Ectodermal cell (in vitro differentiated cells): ENCODE results near the gene ESRRG.

ENCODE experiments used
- H3K27ac ChIP-seq: 2 replicates; pipeline ENCODE4 v1.7.0; 2013; ENCODE audit warnings: mild to moderate bottlenecking, low read depth, low read length; ENCODE audit not compliant: insufficient read depth, poor library complexity, severe bottlenecking
- H3K27me3 ChIP-seq: 2 replicates; pipeline ENCODE4 v1.7.0; 2013; ENCODE audit warnings: mild to moderate bottlenecking, low read length; ENCODE audit not compliant: insufficient read depth, control insufficient read depth, poor library complexity, severe bottlenecking
- H3K36me3 ChIP-seq: one replicate; pipeline ENCODE4 v1.7.0; 2013; ENCODE audit warnings: low read length; ENCODE audit not compliant: control insufficient read depth, insufficient read depth
- H3K4me1 ChIP-seq: one replicate; pipeline ENCODE4 v1.7.0; 2013; ENCODE audit warnings: low read length; ENCODE audit not compliant: control insufficient read depth, insufficient read depth
- H3K4me3 ChIP-seq: 2 replicates; pipeline ENCODE4 v1.7.0; 2013; ENCODE audit warnings: low read depth, low read length, control low read depth; ENCODE audit not compliant: insufficient read depth
- H3K9me3 ChIP-seq: 2 replicates; pipeline ENCODE4 v1.7.0; 2013; ENCODE audit warnings: mild to moderate bottlenecking, low read length, moderate library complexity; ENCODE audit not compliant: control insufficient read depth
- WGBS, 2 experiments: methylation state at CpG; one replicate each; pipeline ENCODE4 v1.1.7; 2013; ENCODE audit warnings: missing lambda C conversion rate in 2 of 2; 5-methylcytosine and 5-hydroxymethylcytosine counted together

Gene ESRRG

DNA sequence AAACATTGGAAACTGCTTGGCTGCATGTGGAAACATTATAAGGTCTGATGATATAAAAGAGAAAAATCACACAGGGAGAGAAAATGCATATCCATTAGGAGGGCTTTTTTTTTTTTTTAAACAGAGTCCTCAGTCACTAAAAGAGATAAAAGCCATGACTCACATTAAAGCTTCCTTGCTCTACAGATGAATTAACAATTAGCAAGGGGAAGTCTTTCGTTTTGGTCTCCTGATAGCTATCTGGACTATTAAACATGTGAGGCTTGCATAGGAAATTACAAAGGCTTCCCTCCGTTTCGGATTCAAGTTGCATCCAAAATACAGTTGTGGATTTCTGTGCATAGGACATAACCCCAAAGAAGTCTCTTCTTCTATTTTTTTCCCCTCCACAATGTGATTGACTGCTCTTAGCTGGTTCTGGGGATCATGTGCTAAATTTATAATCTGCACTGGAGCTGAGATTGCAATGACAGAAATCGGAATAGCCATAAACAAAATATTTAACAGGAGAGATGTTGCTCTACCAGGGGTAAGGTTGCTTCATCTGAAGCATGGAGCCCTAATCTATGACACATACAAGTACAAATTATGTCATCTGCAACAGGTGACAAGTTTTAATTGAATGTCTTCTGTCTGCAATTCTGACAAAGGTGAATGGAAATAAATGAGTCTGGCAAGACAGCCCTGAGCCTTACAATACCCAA is 146.8 kb downstream of the ESRRG start:
- H3K27ac ChIP-seq: no peak overlapping the region
- no peaks in the 10 kb centered on the region for H3K4me1 ChIP-seq
- no peak overlapping the region for H3K4me3 ChIP-seq
- H3K27me3 ChIP-seq: no peaks in the 10 kb centered on the region
- H3K36me3 ChIP-seq: no peaks in the 10 kb centered on the region
- H3K9me3 ChIP-seq: no peaks in the 10 kb centered on the region
- 82 to 91% methylated on average over 4 of the region's 4 CpGs for WGBS, 2 experiments

DNA sequence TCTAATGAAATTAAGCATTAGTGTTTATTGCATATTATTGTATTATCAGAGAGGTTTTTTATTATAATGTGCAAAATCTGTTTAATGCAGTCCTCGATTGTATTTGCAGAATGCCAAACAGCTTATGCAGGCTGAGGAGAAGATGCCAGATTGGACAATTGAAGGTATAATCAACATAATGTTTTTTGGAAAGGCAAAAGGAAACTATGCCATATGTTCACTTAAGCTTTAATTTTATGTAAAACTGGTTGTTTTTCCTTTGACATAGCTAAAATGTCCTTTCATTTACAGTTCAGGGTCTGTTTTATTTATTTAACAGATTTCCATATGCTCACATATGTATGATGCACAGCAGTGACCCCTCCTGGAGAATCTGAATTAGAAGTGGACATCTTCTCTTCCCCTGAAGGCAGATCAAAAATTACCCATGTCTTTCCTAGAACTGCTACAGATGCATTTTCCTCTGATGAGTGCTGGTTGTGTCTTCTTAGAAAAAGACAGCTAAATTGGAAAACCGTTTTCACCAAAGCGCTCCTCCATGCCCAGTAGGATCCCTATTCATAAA is 156.5 kb downstream of the ESRRG start:
- no peak overlapping the region for H3K4me3 ChIP-seq
- H3K36me3 ChIP-seq: no peaks in the 10 kb centered on the region
- H3K4me1 ChIP-seq: no peaks in the 10 kb centered on the region
- no peak overlapping the region for H3K27ac ChIP-seq
- no peaks in the 10 kb centered on the region for H3K9me3 ChIP-seq
- no peaks in the 10 kb centered on the region for H3K27me3 ChIP-seq
- 66 to 71% methylated on average over 3 of the region's 3 CpGs for WGBS, 2 experiments

- H3K4me3 ChIP-seq: no peak overlapping the region
- no peak overlapping the region for H3K27ac ChIP-seq
- H3K4me1 ChIP-seq: no peaks in the 10 kb centered on the region
- H3K9me3 ChIP-seq: no peaks in the 10 kb centered on the region
- H3K36me3 ChIP-seq: no peaks in the 10 kb centered on the region
- H3K27me3 ChIP-seq: no peaks in the 10 kb centered on the region
- 91 to 99% methylated on average over 8 of the region's 8 CpGs for WGBS, 2 experiments
Measured at GRCh38 chr1:216563087-216563486, 160.1 kb downstream of the ESRRG start.

GRCh38 chr1:216562383-216562782 is 160.8 kb downstream of the ESRRG start:
- WGBS, 2 experiments: 72% methylated on average over 2 of the region's 3 CpGs
- H3K27ac ChIP-seq: no peak overlapping the region
- no peak overlapping the region for H3K4me3 ChIP-seq
- H3K9me3 ChIP-seq: no peaks in the 10 kb centered on the region
- H3K4me1 ChIP-seq: no peaks in the 10 kb centered on the region
- no peaks in the 10 kb centered on the region for H3K27me3 ChIP-seq
- no peaks in the 10 kb centered on the region for H3K36me3 ChIP-seq

DNA sequence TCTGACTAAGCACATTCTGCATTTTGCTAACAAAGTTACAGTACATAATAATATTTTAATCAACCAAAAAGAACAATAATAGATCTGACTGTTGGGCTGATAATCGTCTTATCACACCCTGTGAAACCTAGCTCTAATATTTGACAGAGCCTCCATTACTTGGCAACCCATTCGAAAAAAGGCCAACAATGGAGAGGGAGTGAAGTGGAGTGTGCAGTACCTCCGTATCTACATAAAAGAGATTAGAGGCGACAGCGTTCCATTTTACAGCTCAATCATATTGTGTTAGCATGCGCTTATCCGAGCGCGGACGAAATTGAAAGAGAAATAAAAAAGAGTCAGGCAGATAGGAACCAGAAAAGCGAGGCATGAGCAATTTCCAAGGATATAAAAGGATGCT is 162.7 kb downstream of the ESRRG start:
- Histone ChIP-seq H3K9me3 (no peaks in the 10 kb centered on the region), H3K36me3 (no peaks in the 10 kb centered on the region), H3K4me3 (no peak overlapping the region), H3K27ac (no peak overlapping the region), H3K4me1 (no peaks in the 10 kb centered on the region), H3K27me3 (no peaks in the 10 kb centered on the region)
- 94 to 95% methylated on average over 11 of the region's 11 CpGs for WGBS, 2 experiments

DNA sequence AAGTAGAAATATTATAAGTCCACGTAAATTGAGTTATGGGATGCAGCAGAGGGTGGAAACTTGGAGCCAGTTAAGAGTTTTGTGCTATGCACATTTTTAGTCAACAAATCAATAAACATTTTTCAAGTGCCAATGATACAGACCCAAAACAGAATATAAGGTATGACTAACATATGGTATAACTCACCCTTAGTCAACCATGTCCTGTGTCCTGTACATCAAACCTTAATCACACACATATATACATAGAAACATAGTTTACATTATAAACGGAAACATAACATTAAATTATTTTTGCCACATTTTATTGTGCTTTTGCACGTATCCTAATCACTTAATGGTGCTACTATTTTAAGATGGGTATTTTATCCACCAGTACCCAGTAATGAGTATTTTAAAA is 163.9 kb downstream of the ESRRG start:
- Histone ChIP-seq H3K4me3 (no peak overlapping the region), H3K27me3 (no peaks in the 10 kb centered on the region), H3K36me3 (no peaks in the 10 kb centered on the region), H3K9me3 (no peaks in the 10 kb centered on the region), H3K27ac (no peak overlapping the region), H3K4me1 (no peaks in the 10 kb centered on the region)
- WGBS, 2 experiments: 92 to 100% methylated on average over 1 to 2 of the region's 3 CpGs

DNA sequence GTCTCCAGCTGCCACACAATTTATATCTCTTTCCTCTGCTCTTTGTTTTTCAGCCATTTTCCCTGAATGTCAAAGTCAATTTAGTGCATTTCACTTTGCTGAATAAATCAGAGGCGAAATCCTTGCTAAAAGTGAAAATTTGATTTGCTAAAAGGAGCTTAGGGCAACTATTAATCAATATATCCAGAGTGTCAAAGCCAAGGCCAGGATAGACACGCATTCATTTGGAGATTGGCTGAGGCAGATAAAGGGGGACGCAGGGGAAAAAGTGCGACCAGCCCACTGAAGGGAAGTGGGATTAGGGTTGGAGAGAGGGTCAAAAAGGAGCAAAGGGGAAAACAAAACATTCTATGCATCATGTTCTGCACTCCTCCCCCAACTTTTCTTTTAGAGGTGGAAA is 167.6 kb downstream of the ESRRG start:
- H3K4me1 ChIP-seq: no peaks in the 10 kb centered on the region
- no peaks in the 10 kb centered on the region for H3K9me3 ChIP-seq
- WGBS, 2 experiments: 78 to 84% methylated on average over 4 of the region's 4 CpGs
- no peak overlapping the region for H3K27ac ChIP-seq
- no peaks in the 10 kb centered on the region for H3K27me3 ChIP-seq
- no peak overlapping the region for H3K4me3 ChIP-seq
- H3K36me3 ChIP-seq: no peaks in the 10 kb centered on the region

DNA sequence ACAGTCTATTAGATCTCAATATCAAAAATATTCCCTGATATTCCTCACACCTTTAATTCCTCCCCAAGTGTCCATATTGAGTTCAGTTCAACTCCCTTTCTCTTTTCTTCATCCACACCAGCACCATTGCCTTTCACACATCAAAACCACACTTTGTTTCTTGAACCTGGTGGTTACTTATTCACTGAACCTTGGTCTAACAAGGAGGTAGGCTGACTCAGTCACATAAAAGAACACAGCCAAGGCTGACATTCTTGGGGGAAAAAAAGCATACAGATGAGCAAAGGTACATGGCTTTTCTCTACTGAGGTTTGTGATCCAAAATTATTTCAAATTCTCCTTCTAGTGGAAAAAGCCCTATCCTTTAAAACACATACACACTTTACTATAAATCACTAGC is 168.3 kb downstream of the ESRRG start:
- no peaks in the 10 kb centered on the region for H3K27me3 ChIP-seq
- H3K4me3 ChIP-seq: no peak overlapping the region
- H3K4me1 ChIP-seq: no peaks in the 10 kb centered on the region
- H3K9me3 ChIP-seq: no peaks in the 10 kb centered on the region
- no peak overlapping the region for H3K27ac ChIP-seq
- H3K36me3 ChIP-seq: no peaks in the 10 kb centered on the region

DNA sequence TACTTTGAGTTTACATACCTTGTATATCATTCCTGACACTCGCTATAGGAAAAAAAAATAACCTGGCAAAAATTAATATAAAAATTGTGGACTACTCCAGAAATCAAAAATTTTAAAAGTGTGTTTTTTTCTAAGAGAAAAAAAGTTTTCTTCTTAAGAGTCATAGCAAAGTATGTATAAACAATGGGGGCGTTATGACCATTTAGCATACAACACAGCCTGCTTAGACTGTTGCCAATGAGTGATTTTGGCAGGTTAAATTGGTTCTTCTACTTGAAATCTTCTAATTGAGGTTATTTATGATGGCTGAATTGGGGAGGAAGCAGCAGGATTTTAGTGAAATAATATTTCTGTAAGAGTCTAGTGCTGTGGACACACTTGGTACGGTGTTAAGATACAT is 169.5 kb downstream of the ESRRG start:
- H3K27me3 ChIP-seq: no peaks in the 10 kb centered on the region
- no peaks in the 10 kb centered on the region for H3K4me1 ChIP-seq
- no peaks in the 10 kb centered on the region for H3K9me3 ChIP-seq
- H3K4me3 ChIP-seq: no peak overlapping the region
- H3K27ac ChIP-seq: no peak overlapping the region
- 93 to 96% methylated on average over 2 of the region's 3 CpGs for WGBS, 2 experiments
- no peaks in the 10 kb centered on the region for H3K36me3 ChIP-seq

GRCh38 chr1:216553040-216553439 is 170.2 kb downstream of the ESRRG start:
- Histone ChIP-seq H3K4me3 (no peak overlapping the region), H3K9me3 (no peaks in the 10 kb centered on the region), H3K4me1 (no peaks in the 10 kb centered on the region), H3K27ac (no peak overlapping the region), H3K36me3 (no peaks in the 10 kb centered on the region), H3K27me3 (no peaks in the 10 kb centered on the region)
- 43% methylated on average over 1 of the region's 1 CpG; no CpG with 5 or more reads in 1 of the 2 experiments for WGBS, 2 experiments
